Transverse colon (tissue), 4 donors: ENCODE data around the gene COL24A1. TPM values are rescaled to one million over a fixed set of nuclear protein-coding genes. Genes with fewer than 3 reads are reported as not detected.

Experiments used
- DNase-seq: peaks from one replicate; pipeline ENCODE4 v3.0.0-alpha.2; 2019
- H3K27ac ChIP-seq, 4 donors: fragments of 200-600 bp; sonication (generic); 2 replicates each; pipeline ENCODE4 v1.5.1; 2016 to 2018; ENCODE audit warnings: inconsistent platforms in 4 of 4
- H3K27me3 ChIP-seq: fragments of 200-600 bp; sonication (generic); 2 replicates; pipeline ENCODE4 v1.5.1; 2017; ENCODE audit warnings: inconsistent platforms
- H3K36me3 ChIP-seq, 4 donors: fragments of 200-600 bp; sonication (generic); 2 replicates each; pipeline ENCODE4 v1.5.1; 2017 to 2019; ENCODE audit warnings: inconsistent platforms in 4 of 4
- H3K4me1 ChIP-seq, 4 donors: fragments of 200-600 bp; sonication (generic); 2 replicates each; pipeline ENCODE4 v1.5.1; 2017 to 2020; ENCODE audit warnings: inconsistent platforms in 4 of 4
- H3K4me3 ChIP-seq, 4 donors: fragments of 200-600 bp; sonication (generic); 1 replicate in 1 of 4; 2 replicates in 3 of 4; pipeline versions ENCODE4 v1.5.1 to v1.6.1; 2017 to 2019; ENCODE audit warnings: inconsistent platforms in 4 of 4
- H3K9me3 ChIP-seq, 2 donors: fragments of 200-600 bp; sonication (generic); 2 replicates each; pipeline ENCODE4 v1.5.1; 2017 to 2019; ENCODE audit warnings: inconsistent platforms in 2 of 2
- EP300 ChIP-seq: sonication (generic); formaldehyde crosslinking; IDR thresholded peaks from one replicate; pipeline ENCODE4 v1.6.1; 2017; ENCODE audit warnings: antibody characterized with exemption, low read depth
- POLR2A ChIP-seq: fragments of 450-650 bp; IDR thresholded peaks from one replicate; pipeline ENCODE4 v1.6.1; 2016; ENCODE audit warnings: antibody characterized with exemption, mild to moderate bottlenecking, moderate library complexity
- POLR2AphosphoS5 ChIP-seq, 3 donors: sonication (generic); formaldehyde crosslinking; IDR thresholded peaks; one replicate each; pipeline ENCODE4 v1.6.1; 2016; ENCODE audit warnings: antibody characterized with exemption in 3 of 3
- WGBS, 2 donors: methylation state at CpG; one replicate each; pipeline ENCODE4 v1.1.5; 2018; ENCODE audit warnings: low coverage in 1 of 2; 5-methylcytosine and 5-hydroxymethylcytosine counted together
- in situ Hi-C, 4 donors: fragments of 200-750 bp; cut with MboI; loops; one replicate each; pipeline versions ENCODE4 v1.15.0 to v1.15.1; 2017; ENCODE audit warnings: low sequenced_read_pairs in 3 of 4, low pct_ligation_motif_present in 1 of 4, low pct_unique_long_range_greater_than_20kb in 1 of 4
- intact Hi-C: fragments of 100-400 bp; cut with DNase I; formaldehyde crosslinking; loops from one replicate; pipeline ENCODE4 v1.15.1; 2023; ENCODE audit warnings: low total_unique reads
- total RNA-seq, 4 donors: library from RNA; depleted of rRNA; stranded (reverse); fragments of >200 nt; gene quantifications; one replicate each; pipeline ENCODE4 v1.1.0, GENCODE V29; 2016
- TF ChIP-seq, protein P1 (sequence below), 5 experiments: fragments of 200-600 bp in 3 of 5; fragments of 450-650 bp in 2 of 5; sonication (generic) in 3 of 5; IDR thresholded peaks; 1 replicate in 2 of 5; 2 replicates in 3 of 5; pipeline ENCODE4 v1.5.1; 2016 to 2017; ENCODE audit warnings: antibody characterized with exemption in 5 of 5, inconsistent platforms in 3 of 5, mild to moderate bottlenecking in 2 of 5, moderate library complexity in 1 of 5

Gene COL24A1
- total RNA-seq, 4 donors from 2014 or later, result 0.68 to 1.2 (median 0.93) TPM

DNA sequence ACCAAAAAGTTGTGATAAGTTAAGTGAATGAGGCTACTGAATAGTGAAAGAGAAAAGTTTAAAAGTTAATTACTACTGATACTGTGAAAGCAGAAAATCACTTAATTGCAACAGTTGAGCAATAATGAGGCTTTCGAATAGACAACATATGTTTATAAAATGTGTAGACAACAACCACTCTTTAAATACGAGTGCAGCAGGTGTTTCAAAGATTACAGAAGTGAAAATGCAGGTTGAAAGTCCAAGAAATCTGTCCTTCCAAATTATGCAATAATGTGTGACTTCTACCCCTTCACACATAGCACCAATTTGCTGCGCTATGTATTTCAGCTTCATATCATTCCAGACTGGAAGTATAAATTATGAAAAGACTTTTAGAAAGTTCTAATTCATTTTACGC, 213.0 kb downstream of the COL24A1 start:
- intact Hi-C loops, result no loop called here

DNA sequence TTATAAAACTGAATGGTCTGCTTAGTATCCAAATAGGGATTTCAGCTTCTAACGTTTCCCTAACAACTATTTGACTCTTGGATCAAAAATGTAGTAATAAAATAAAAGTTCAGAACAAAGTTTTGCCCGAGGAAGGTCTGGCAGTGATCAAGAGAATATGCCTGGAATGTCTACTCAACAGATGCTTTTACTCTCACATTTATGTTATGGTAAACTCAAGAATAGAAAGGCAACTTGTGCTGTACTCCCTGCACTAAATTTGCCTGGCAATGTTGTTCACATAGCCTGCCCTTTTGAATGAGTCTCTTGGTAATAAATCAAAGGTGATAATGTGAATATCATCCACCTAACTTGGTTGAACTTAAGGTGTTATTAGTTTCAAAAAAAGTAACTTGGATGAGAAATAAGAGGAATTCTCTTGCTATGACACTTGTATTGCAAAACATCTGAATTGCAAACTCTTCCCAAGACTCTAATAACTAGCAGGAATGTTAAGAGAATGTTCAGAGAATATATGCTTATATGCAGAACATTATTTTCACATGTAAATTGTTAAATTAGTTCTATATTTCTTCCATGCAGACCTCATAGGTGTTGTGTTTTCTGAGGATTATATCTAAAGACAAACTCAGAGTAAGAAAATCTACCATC, 215.8 kb downstream of the COL24A1 start:
- Histone ChIP-seq H3K9me3 (no peaks in the 10 kb centered on the region), H3K36me3 (no peaks in the 10 kb centered on the region), H3K27me3 (no peaks in the 10 kb centered on the region), H3K27ac (no peak overlapping the region), H3K4me1 (no peaks in the 10 kb centered on the region), H3K4me3 (no peak overlapping the region)
- DNase-seq, result no peak
- in situ Hi-C loops (no loop called here), intact Hi-C loops (no loop called here)
- TF ChIP-seq POLR2A (no peak), EP300 (no peak), POLR2AphosphoS5 (IDR thresholded peaks at IDR 0.05) (no peak)
- TF ChIP-seq, protein P1, sequence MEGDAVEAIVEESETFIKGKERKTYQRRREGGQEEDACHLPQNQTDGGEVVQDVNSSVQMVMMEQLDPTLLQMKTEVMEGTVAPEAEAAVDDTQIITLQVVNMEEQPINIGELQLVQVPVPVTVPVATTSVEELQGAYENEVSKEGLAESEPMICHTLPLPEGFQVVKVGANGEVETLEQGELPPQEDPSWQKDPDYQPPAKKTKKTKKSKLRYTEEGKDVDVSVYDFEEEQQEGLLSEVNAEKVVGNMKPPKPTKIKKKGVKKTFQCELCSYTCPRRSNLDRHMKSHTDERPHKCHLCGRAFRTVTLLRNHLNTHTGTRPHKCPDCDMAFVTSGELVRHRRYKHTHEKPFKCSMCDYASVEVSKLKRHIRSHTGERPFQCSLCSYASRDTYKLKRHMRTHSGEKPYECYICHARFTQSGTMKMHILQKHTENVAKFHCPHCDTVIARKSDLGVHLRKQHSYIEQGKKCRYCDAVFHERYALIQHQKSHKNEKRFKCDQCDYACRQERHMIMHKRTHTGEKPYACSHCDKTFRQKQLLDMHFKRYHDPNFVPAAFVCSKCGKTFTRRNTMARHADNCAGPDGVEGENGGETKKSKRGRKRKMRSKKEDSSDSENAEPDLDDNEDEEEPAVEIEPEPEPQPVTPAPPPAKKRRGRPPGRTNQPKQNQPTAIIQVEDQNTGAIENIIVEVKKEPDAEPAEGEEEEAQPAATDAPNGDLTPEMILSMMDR (IDR thresholded peaks at IDR 0.05), result no peak
- 30 to 38% methylated on average over 2 of the region's 2 CpGs for WGBS, 2 donors

More for the DNA sequence above, 213.0 kb downstream of the COL24A1 start:
- DNase-seq, result no peak
- H3K4me3 ChIP-seq, result no peak overlapping the region
- no peaks in the 10 kb centered on the region for H3K27me3 ChIP-seq
- H3K27ac ChIP-seq, result no peak overlapping the region
- H3K4me1 ChIP-seq, result no peaks in the 10 kb centered on the region
- in situ Hi-C loops, result no loop called here
- TF ChIP-seq POLR2A (no peak), POLR2AphosphoS5 (IDR thresholded peaks at IDR 0.05) (no peak)
- 69% methylated on average over 4 of the region's 4 CpGs for WGBS, 2 donors
- no peaks in the 10 kb centered on the region for H3K9me3 ChIP-seq
- no peaks in the 10 kb centered on the region for H3K36me3 ChIP-seq

DNA sequence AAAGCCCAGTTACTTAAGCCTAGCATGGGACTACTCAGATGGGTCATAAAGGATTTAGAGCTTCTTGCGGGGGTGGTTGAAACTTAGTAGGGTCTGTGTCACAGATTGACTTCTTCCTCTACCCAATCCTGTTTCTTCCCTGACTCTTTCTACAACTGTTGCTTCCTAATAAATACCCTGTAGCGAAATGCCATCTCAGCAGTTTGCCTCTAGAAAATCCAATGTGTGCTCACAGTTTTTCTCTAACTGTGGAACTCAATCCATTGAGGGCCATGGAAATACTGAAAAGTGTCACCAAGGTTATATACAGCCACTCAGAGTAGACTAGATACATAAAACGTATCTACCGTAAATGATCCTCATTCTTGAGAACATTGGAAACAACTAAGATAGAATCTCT, 217.7 kb downstream of the COL24A1 start:
- in situ Hi-C loops (no loop called here), intact Hi-C loops (loop anchor here (5.0 kb wide), 1 partner anchor 37 kb away; no protein-coding TSS in a partner anchor)
- Histone ChIP-seq H3K4me3 (no peak overlapping the region), H3K27ac (no peak overlapping the region), H3K4me1 (no peaks in the 10 kb centered on the region), H3K27me3 (no peaks in the 10 kb centered on the region), H3K36me3 (no peaks in the 10 kb centered on the region), H3K9me3 (no peaks in the 10 kb centered on the region)
- no peak for DNase-seq
- WGBS, 2 donors, result 92 to 93% methylated on average over 3 to 4 of the region's 4 CpGs
- TF ChIP-seq POLR2A (no peak), POLR2AphosphoS5 (IDR thresholded peaks at IDR 0.05) (no peak), EP300 (no peak)
- TF ChIP-seq, protein P1 (IDR thresholded peaks at IDR 0.05), result no peak

DNA sequence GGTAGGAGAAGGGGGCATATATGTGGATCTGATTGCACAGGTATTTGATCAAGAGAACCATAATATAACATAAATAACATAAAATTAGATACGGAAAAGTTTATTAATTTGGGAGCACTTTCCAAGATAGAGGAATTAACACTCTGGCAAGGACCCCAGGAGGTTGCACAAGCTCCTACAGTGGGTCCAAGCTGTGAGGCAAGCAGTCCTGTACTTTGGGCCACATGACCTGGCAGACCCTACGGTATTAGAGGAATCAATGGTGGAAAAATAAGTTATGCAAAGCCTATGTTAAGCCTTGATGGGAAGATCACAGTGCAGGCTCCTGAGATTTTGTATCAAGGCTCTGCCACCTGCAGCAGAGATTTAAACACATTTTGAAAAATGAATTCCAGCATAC, 220.1 kb downstream of the COL24A1 start:
- 54 to 57% methylated on average over 2 of the region's 2 CpGs for WGBS, 2 donors
- in situ Hi-C loops (no loop called here), intact Hi-C loops (loop anchor here (5.0 kb wide), 1 partner anchor 34 kb away; no protein-coding TSS in a partner anchor)
- no peaks in the 10 kb centered on the region for H3K9me3 ChIP-seq
- H3K36me3 ChIP-seq, result no peaks in the 10 kb centered on the region
- H3K4me3 ChIP-seq, result no peak overlapping the region
- H3K4me1 ChIP-seq, result no peaks in the 10 kb centered on the region
- H3K27ac ChIP-seq, result no peak overlapping the region
- H3K27me3 ChIP-seq, result no peaks in the 10 kb centered on the region
- TF ChIP-seq POLR2AphosphoS5 (IDR thresholded peaks at IDR 0.05), result no peak
- TF ChIP-seq, protein P1 (IDR thresholded peaks at IDR 0.05), result no peak
- TF ChIP-seq POLR2A, result no peak
- no peak for TF ChIP-seq EP300
- no peak for DNase-seq

DNA sequence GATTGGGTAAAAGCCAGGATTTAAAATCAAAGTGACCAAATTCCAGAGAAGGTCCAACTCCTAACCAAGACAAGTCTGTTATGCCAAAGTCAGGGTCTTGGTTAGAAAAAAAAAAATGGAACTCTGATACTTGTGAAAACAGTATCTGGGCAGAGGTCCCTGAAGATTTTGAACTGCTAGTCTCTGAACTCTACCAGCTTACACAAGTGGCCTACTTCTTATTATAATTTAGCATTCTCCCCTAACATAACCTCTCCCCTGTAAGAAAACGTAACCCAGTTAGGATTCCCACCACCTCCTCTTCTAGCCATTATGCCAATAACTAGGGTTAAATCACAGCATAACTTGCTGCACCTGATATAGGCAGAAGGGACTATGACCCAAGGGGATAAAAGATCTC, 220.5 kb downstream of the COL24A1 start:
- Histone ChIP-seq H3K27me3 (no peaks in the 10 kb centered on the region), H3K4me3 (no peak overlapping the region), H3K4me1 (no peaks in the 10 kb centered on the region), H3K36me3 (no peaks in the 10 kb centered on the region), H3K27ac (no peak overlapping the region), H3K9me3 (no peaks in the 10 kb centered on the region)
- intact Hi-C loops, result loop anchor here (5.0 kb wide), 1 partner anchor 34 kb away; no protein-coding TSS in a partner anchor
- DNase-seq, result no peak
- in situ Hi-C loops, result no loop called here
- no peak for TF ChIP-seq EP300
- TF ChIP-seq, protein P1 (IDR thresholded peaks at IDR 0.05), result no peak
- 73 to 100% methylated on average over 1 of the region's 1 CpG for WGBS, 2 donors
